Gastroesophageal sphincter (tissue), 4 donors: ENCODE data around the gene SOX4. TPM values are rescaled to one million over a fixed set of nuclear protein-coding genes. Genes with fewer than 3 reads are reported as not detected.

Experiments used
- ATAC-seq: fragments of 150-250 bp; one replicate; pipeline ENCODE4 v1.9.1; 2016; ENCODE audit warnings: mild to moderate bottlenecking, moderate library complexity
- H3K27ac ChIP-seq, 4 donors: fragments of 200-600 bp; sonication (generic) in 3 of 4; 1 replicate in 3 of 4; 2 replicates in 1 of 4; pipeline ENCODE4 v1.5.1; 2016 to 2019
- H3K27me3 ChIP-seq: fragments of 200-600 bp; sonication (generic); one replicate; pipeline ENCODE4 v1.5.1; 2019
- H3K36me3 ChIP-seq, 2 donors: fragments of 200-600 bp; sonication (generic); one replicate each; pipeline ENCODE4 v1.5.1; 2019; ENCODE audit warnings: control low read depth in 1 of 2
- H3K4me1 ChIP-seq, 3 donors: fragments of 200-600 bp; sonication (generic); 1 replicate in 2 of 3; 2 replicates in 1 of 3; pipeline ENCODE4 v1.5.1; 2016 to 2019; ENCODE audit warnings: control low read depth in 2 of 3
- H3K4me3 ChIP-seq, 2 donors: fragments of 200-600 bp; sonication (generic); one replicate each; pipeline ENCODE4 v1.5.1; 2019; ENCODE audit warnings: mild to moderate bottlenecking in 1 of 2, moderate library complexity in 1 of 2
- H3K9me3 ChIP-seq, 3 donors: fragments of 200-600 bp; sonication (generic); one replicate each; pipeline ENCODE4 v1.5.1; 2017 to 2019; ENCODE audit warnings: control low read depth in 2 of 3
- EP300 ChIP-seq: sonication (generic); formaldehyde crosslinking; IDR thresholded peaks from one replicate; pipeline ENCODE4 v1.6.1; 2017; ENCODE audit warnings: antibody characterized with exemption, mild to moderate bottlenecking
- POLR2A ChIP-seq, 2 donors: fragments of 450-650 bp; IDR thresholded peaks; one replicate each; pipeline ENCODE4 v1.6.1; 2017; ENCODE audit warnings: antibody characterized with exemption in 2 of 2, mild to moderate bottlenecking in 2 of 2, moderate library complexity in 1 of 2
- POLR2AphosphoS5 ChIP-seq: sonication (generic); formaldehyde crosslinking; IDR thresholded peaks from one replicate; pipeline ENCODE4 v1.6.1; 2017; ENCODE audit warnings: antibody characterized with exemption
- WGBS, 2 donors: methylation state at CpG; one replicate each; pipeline ENCODE4 v1.1.5; 2018; ENCODE audit warnings: low coverage in 1 of 2; 5-methylcytosine and 5-hydroxymethylcytosine counted together
- total RNA-seq, 4 donors: library from RNA; depleted of rRNA; stranded (reverse); fragments of >200 nt; gene quantifications; one replicate each; pipeline ENCODE4 v1.1.0, GENCODE V29; 2016
- TF ChIP-seq, protein P1 (sequence below), 4 experiments: fragments of 200-600 bp in 2 of 4; fragments of 450-650 bp in 2 of 4; sonication (generic) in 1 of 4; IDR thresholded peaks; one replicate each; pipeline ENCODE4 v1.5.1; 2017 to 2019; ENCODE audit warnings: antibody characterized with exemption in 4 of 4, mild to moderate bottlenecking in 2 of 4, moderate library complexity in 2 of 4

SOX4 gene
- total RNA-seq, 4 donors from 2014 or later: 3.3 to 4.6 (median 4.1) TPM

DNA sequence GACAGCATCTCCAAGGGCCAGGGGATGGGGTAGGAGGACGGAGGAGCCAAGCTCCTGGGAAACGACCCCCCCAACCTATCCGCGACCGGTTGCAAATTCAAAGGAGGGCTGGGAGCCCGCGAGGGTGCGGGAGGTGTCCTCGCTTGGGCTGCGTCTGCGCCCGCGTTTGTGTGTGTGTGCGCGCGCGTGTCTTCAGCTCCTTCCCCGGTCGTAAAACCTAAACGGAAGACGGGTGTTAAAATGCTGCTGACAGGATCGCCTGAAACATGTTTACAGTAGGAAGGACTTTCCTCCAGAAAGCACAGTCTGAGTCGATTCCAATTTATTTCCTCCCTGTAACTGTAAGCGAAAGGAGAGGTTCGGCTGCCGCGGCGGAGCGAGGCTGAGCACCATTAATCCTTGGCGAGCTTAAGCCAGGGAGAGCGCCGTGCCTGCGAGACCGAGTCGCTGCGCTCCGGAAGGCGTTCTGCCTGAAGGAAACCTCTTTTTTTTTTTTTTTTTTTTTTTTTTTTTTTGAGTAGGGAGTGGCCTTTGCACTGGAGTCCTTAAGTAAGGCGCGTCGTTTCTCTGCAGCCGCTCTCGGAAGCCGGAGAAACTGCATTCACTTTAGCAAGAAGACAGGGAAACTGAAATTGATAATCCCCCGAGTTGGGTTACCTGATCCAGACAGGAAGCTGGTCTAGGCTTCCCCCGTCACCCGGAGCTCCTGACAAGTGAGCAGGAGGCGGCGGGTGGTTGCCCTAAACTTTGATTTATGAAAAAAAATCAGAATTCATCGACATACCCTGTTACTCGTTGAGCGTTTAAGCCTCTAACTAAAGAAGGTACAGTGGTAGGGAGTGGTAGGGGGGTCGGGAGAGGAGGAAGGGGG, 4.8 kb upstream of the SOX4 start:
- TF ChIP-seq POLR2AphosphoS5 (peak; percentile 26), POLR2A (IDR thresholded peaks at IDR 0.05) (no peak)
- peak; percentile 35 for ATAC-seq
- Histone ChIP-seq H3K4me1 (peaks cover 0 to 31% (median 4%) of the 10 kb centered on the region in 3 donors), H3K36me3 (no peaks in the 10 kb centered on the region), H3K4me3 (peak overlapping the region; percentile 57 to 73), H3K27ac (peak overlapping the region; percentile 52 to 84 (median 84)), H3K27me3 (no peaks in the 10 kb centered on the region), H3K9me3 (no peaks in the 10 kb centered on the region)
- WGBS, 2 donors: 0% methylated on average over 24 of the region's 53 CpGs; no CpG with 5 or more reads in 1 of the 2 donors

DNA sequence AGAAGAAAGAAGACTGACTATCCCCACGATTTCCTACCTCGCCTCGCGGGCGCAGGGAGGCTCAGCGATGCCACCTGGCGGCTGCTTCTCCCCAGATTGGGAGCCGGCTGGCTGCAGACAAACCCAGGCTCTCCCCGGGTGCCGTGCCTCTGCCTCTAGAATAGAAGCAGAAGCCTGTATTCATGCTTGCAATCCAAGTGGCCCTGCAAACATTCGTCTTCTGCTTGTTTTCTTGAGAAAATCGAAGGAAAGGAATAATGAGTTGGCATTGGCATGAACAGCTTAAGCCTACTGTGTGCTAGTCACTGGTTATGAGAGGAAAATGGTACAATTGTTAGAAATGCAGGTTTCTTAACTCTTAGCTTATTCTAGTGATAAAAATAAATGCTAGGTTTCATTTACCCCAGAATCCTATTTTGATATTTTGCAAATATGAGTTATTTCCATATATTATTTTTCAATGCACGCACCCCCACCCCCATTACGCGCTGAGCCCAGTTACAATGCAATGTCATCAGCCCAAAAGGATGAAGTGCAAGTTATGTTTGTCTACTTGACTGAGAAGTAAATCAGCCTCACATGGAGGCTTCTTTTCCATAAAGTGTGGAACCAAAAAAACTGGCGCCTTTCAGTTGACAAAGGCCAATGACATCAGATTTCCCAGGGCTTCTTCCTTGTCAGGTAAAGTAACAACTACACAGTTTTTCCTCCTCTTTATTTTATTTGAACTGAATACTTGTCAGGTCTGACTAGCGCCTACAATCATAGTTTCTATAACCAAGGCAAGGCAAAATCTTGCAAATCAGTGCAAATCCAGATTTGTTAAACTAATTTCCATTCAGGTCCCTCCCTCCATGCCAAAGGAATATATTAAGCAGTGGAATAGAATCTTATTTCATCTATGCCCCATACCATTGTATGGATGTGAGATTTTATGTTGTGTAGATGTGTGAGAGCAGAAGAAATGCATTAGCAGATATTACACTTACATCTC, 3.9 kb upstream of the SOX4 start:
- Histone ChIP-seq H3K9me3 (no peaks in the 10 kb centered on the region), H3K4me3 (peak overlapping the region; percentile 57 to 73)

DNA sequence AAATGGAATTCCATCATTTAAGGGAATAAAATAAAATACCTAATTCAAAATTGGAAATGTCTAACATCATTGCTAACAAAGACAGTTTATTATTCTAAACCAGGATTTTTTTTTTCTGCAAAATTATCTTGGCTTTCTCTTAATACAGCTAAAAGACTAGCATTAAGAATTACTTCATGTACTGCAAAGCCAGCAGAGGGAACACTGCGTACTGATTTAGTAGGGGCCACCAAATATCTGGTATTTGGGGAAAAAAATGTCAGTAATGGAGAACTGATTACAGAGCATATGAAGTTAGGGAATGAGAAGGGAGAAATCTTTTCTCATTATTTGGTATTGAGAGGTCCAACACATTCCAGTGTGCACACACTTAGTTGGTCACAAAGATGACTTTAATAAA, 3.2 kb upstream of the SOX4 start:
- Histone ChIP-seq H3K36me3 (no peaks in the 10 kb centered on the region), H3K27me3 (no peaks in the 10 kb centered on the region), H3K27ac (no peak overlapping the region), H3K9me3 (no peaks in the 10 kb centered on the region), H3K4me1 (peaks cover 0 to 31% (median 4%) of the 10 kb centered on the region in 3 donors), H3K4me3 (no peak overlapping the region)
- TF ChIP-seq POLR2AphosphoS5 (no peak), POLR2A (IDR thresholded peaks at IDR 0.05) (no peak), EP300 (no peak)
- TF ChIP-seq, protein P1, sequence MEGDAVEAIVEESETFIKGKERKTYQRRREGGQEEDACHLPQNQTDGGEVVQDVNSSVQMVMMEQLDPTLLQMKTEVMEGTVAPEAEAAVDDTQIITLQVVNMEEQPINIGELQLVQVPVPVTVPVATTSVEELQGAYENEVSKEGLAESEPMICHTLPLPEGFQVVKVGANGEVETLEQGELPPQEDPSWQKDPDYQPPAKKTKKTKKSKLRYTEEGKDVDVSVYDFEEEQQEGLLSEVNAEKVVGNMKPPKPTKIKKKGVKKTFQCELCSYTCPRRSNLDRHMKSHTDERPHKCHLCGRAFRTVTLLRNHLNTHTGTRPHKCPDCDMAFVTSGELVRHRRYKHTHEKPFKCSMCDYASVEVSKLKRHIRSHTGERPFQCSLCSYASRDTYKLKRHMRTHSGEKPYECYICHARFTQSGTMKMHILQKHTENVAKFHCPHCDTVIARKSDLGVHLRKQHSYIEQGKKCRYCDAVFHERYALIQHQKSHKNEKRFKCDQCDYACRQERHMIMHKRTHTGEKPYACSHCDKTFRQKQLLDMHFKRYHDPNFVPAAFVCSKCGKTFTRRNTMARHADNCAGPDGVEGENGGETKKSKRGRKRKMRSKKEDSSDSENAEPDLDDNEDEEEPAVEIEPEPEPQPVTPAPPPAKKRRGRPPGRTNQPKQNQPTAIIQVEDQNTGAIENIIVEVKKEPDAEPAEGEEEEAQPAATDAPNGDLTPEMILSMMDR (IDR thresholded peaks at IDR 0.05): no peak
- WGBS, 2 donors: 92 to 94% methylated on average over 1 of the region's 1 CpG
- no peak for ATAC-seq

More for the DNA sequence above, 3.9 kb upstream of the SOX4 start:
- TF ChIP-seq, protein P1 (IDR thresholded peaks at IDR 0.05): peak; percentile 77 to 98 (median 80)
- TF ChIP-seq EP300: no peak
- no peaks in the 10 kb centered on the region for H3K36me3 ChIP-seq
- peaks cover 0 to 31% (median 4%) of the 10 kb centered on the region in 3 donors for H3K4me1 ChIP-seq
- 44 to 47% methylated on average over 9 to 10 of the region's 17 CpGs for WGBS, 2 donors
- peak; percentile 56 for ATAC-seq
- peak overlapping the region; percentile 52 to 84 (median 84) for H3K27ac ChIP-seq
- H3K27me3 ChIP-seq: no peaks in the 10 kb centered on the region

DNA sequence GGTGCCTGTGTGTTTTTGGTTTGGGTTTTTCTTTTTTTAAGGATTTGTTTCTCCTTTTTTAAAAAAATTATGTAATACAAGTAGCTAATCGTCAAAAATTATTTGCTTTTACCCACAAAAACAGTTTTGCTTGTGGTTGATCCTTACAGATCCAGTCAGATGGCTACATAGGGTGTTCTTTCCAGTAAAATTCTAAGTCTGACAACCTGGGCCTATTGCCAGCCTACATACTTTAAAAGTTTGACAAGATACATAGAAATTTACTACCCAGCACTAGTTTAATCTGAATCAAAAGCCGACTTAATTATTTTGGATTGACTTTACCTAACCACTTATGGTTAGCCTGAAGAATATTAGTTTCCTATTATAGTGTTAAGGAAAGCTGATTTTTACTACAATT, 2.1 kb upstream of the SOX4 start:
- 85 to 92% methylated on average over 2 of the region's 2 CpGs for WGBS, 2 donors
- Histone ChIP-seq H3K27me3 (no peaks in the 10 kb centered on the region), H3K4me1 (peaks cover 0 to 41% (median 4%) of the 10 kb centered on the region in 3 donors), H3K36me3 (no peaks in the 10 kb centered on the region), H3K4me3 (no peak overlapping the region), H3K9me3 (no peaks in the 10 kb centered on the region), H3K27ac (no peak overlapping the region)
- ATAC-seq: no peak
- TF ChIP-seq, protein P1 (IDR thresholded peaks at IDR 0.05): no peak
- TF ChIP-seq EP300 (no peak), POLR2A (IDR thresholded peaks at IDR 0.05) (no peak), POLR2AphosphoS5 (no peak)

DNA sequence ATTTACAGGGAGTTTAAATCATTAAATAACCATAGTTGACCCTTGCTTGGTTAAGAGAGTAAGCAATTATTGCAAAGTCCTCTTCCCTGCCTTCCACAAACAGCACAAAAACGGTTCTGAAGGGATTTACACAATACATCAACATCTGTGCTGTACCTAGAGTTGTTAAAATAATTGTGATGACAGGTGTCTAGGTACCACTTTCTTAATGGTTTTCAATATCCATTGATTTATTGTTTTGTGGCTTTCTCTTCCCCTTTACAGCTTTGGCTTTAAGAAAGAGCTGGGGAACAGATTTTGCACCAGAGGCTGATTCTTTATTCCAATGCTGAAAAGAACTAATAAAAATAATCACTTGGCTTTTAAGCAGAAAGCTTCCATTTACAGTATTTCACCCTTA, 598 bp upstream of the SOX4 start:
- ATAC-seq: no peak
- Histone ChIP-seq H3K9me3 (no peaks in the 10 kb centered on the region), H3K27me3 (no peaks in the 10 kb centered on the region), H3K27ac (peak overlapping the region in 3 of 4 donors; percentile 49 to 97 (median 94)), H3K4me1 (peaks cover 0 to 34% (median 0%) of the 10 kb centered on the region in 3 donors), H3K36me3 (no peaks in the 10 kb centered on the region), H3K4me3 (peak overlapping the region; percentile 48 to 88)
- 6% methylated on average over 1 of the region's 1 CpG; no CpG with 5 or more reads in 1 of the 2 donors for WGBS, 2 donors
- TF ChIP-seq EP300 (no peak), POLR2A (IDR thresholded peaks at IDR 0.05) (no peak), POLR2AphosphoS5 (no peak)
- TF ChIP-seq, protein P1 (IDR thresholded peaks at IDR 0.05): no peak
